Activated CD4-positive, alpha-beta T cell treated with anti-CD3 and anti-CD28 coated beads for 4 hours (primary cell): ENCODE measurements around the gene LTA4H.
A peak's percentile ranks its signal among the peaks of the same experiment; 100 is the strongest.

Experiments
- DNase-seq, 2 donors: peaks; one replicate each; pipeline ENCODE4 v3.0.0-alpha.2; 2020

The LTA4H gene

DNA sequence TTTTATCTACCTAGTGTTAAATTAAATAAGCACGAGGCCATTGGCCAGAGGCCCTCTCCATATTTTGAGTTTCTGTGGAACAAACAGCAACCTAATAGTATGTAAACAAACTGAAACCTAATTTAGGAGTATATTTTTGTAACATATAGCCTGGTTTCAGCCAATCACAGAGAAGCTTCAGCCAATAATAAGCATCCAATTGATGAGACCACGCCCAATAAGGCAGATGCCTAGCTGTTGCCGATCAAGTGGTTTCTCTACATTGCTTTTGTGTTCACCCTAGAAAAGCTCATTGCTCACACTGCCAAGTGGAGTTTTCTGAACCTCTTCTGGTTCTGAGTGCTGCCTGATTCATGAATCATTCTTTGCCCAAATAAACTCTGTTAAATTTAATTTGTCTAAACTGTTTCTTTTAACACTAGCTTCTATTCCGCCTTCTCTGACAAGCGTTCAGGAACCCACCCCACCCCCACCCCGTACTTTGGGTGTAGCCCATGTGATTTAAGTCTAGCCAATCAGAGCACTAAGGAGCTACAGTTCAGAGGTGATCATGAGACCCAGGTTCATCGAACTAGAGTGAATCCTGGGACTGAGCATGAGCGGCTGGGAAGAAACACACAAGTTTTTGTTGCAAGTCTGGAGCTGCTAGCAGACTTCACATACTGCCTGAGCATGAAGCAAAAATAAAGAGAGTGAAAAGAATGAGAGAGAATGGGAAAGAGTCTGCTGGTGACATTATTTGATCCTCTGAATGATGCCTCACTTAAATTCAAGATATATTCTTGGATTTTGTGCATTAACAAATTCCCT is 21.5 kb upstream of the LTA4H start:
- no peak for DNase-seq

DNA sequence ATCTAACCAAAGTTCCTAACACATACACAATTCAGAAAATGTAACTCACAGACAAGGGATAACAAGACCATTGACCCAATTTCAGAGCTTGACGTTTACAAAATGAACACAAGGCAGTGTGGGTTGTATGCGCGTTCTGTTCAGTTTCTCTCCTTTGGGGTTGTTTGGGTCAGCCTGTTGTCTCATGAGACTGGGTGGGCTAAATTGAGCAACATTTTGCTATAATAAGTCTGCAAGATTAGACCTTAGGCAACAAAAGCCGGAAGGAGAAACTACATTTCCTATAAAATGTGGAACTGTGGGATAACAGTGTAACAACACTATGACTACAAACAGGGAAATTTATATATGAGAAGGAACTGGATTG is 18.8 kb upstream of the LTA4H start:
- no peak for DNase-seq

DNA sequence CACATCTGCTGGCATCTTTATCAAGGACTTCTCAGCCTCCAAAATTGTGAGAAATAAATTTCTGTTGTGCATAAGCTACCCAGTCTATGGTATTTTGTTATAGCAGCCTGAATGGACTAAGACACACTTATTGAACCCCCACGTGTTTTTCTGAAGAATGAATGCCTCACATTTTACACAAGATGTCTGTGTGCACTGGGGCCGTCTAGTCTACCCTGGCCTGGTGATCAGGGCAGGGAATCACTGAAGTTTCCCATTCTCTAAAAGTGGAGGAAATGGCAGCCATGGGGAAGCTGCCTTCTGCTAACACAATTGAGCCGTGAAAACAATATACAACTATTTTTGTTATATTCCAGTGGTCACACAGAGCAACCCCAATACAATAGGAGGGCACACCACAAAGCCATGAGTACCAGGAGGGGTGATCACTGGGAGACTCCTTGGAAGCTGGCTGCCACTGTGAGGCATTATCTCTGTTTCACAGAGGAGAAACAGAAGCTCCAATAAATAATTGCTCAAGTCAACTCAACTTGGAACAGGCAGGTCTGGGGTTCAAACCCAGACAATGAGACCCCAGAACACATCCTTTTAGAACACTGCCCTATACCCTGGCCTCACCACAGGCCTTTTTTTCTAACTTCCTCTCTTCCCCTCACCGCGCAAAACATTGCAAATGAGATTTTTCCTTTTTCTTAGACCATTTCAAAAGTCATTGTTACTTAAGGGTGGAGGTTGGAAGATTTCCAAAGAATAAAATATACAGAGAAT is 18.3 kb upstream of the LTA4H start:
- no peak for DNase-seq

DNA sequence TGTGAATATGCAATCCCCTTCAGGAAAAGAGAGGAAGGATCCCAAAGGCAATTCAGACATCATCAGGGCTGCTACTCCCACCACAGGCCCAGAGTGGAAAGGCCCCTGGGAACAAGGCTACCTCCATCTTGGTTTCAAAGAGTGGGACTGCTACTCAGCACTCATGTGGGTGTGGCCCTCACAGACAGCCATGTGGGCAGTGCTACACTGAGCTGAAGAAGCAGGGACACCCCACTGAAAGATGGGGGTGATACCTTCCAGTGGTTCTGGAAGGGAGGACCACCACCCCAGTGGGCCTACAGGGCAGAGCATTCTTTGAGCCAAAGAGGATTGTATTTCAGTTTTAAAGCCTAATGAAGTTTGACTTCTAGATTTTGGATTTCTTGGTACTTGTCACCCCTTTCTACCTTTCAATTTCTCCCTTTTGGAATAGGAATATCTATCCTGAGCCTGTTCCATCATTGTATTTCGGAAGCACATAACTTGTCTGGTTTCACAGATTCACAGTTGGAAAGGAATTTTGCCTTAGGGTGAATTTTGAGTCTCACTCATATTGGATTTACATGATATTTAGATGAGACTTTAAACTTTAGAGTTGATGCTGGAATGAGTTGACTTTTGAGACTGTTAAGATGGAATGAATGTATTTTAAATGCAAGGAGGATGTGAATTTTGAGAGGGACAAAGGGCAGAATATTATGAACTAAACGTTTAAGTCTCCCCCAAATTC is 16.5 kb upstream of the LTA4H start:
- DNase-seq: no peak

DNA sequence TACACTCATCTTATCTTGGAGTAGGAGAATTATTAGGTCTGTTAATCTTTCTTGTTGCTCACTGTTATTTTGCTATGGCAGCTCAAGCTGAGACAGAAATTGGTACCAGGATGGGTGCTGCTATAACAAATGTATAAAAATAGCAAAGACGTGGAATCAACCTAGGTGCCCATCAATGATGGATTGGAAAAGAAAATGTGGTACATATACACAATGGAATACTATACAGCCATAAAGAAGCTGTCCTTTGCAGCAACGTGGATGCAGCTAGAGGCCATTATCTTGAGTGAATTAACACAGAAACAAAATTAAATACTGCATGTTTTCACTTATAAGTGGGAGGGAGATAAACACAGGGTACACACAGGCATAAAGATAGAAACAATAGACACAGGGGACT is 14.8 kb upstream of the LTA4H start:
- no peak for DNase-seq

DNA sequence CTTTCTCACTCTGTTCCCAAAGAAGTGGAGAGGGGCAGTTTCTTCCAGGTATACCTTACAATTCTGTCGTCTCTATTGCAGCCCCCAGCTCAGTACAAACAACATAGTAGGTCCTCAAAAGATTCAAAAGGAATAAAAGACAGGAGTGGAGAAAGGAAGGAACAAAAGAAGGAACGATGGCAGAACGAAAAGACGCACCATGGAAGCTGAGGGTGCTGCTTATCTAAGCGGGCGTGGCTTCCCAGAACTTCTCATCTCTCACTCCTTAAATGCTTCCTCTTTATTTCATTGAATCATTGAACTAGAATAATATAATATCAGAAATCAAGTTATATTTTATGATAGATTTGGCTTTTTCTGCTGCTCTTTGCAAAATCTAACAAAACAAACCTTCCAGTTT is 13.7 kb upstream of the LTA4H start:
- no peak for DNase-seq

DNA sequence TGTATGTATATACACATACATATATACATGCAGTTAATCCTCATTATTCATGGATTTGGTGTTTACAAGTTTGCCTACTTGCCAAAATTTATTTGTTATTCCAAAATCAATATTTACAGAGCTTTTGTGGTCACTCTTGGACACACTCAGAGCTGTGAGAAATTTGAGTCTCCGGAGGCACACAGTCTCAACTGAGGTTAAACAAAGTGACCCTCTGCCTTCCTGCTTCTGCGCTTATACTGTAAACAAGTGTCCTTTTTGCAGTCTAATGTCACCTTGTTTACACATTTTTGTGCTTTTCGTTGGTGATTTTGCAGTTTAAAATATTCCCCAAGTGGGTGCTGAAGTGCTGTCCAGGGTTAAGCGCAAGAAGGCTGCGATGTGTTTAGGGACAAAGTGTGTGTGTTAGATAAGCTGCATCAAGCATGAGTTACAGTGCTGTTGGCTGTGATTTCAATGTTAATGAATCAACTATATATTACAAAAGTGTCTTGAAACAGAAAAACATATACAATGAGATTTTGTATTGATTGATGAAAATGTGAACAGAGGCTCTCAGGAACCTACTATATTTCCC is 13.1 kb upstream of the LTA4H start:
- DNase-seq: no peak

DNA sequence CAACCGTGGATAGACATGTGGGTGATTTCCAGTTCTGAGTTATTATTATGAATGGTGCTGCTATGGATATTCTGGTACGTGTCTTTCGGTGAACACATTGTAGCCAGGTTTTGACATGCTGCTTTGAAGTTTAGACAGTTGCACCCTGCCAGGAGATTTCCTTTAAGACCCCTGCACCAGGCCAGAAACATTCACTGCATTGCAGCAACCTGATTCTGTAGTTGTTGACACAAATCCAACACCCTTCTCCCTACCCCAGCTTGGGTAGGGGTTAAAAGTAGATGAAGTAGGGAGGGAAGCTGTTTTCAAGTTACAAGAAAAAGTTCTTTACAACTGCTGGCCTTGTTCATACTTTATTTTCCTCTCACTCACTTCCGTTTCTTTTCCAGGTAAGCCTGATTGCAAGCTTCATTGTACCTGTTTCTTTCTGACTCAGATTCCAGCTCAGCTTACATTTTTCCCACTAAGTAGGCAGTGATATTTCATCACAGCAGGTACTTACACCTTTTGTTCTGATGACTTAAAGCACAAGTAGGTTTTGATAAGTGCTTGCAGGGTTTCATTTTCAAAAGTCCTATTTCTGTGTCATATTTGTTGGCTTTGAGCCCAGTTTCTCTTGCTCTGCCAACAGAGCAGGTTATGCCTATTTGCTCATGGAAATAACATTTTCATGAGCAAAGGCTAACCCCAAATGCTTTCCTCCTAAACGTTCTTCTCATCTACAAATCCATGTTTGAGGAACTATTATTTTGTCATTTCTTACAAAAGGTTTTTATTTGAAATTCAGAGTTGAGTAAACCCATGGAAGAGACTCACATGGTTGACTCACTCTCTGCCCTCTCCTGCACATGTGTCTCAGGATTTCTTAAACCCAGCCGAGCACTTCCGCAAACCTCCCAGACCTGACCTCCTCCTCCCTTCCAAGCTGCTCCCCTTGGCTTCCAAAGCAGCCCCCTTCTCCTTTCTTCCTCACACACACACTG is 12.1 kb upstream of the LTA4H start:
- DNase-seq: peak; percentile 30 to 44

DNA sequence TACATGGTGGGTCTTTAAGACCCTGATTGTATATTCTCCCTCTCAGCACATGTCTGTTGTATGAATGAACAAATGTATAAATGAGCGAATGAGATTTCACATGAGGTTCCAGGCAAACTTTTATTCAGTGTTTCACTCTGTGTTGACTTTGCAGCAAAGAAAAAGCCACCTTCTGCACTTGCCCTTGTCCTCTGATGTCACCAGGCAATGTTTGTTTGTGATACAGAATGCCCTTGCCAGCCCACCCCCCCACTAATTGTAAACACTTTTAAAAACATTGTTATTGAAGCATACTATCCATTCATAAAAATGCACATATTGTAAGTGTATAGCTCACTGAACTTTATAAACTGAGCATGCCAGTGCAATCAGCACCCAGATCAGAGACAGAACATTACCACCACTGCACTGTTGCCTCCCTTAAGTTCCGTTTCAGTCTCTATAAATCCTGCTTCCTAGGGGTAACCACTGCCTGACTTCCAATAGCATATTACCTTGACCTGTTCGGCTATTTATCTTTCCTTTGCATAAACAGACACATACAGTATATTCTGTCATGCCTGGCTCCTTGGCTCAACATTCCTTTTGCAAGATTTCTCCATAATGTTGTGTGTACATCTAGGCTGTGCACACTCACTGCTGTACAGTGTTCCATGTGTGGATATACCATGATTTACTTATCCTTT is 11.3 kb upstream of the LTA4H start:
- DNase-seq: no peak

DNA sequence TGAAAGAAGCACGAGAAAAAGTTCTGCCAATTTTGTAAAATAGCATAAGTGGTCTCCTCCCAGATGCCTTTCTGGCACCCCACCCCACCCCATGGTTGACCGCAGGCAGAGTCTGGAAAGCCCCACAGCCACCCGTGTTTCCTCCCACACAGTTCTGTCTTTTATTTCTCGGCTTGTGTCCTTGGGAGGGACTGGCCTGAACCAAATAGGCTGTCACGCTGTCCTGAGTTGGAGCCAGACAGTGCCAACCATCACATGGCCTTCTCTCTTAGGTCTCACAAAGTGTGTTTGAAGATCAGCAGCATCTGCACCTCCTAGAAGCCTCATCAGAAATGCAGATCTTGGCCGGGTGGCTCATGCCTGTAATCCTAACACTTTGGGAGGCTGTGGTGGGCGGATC is 10.2 kb upstream of the LTA4H start:
- peak in 1 of 2 donors; percentile 20 for DNase-seq

DNA sequence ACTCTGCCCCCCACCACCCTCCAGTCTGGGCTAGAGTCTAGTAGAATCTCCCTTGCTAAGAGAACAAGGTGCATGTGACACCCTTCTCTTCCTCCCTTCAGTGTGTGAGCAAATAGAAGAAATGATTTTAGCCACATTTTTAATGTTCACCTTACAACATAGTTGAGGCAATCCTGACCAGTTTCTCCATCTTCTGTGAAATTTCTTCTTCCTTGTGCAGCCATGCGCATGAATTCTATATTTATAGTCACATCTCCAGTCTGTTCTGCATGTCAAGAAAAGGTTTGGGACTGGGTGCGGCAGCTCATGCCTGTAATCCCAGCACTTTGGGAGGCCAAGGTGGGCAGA is 9.5 kb upstream of the LTA4H start:
- DNase-seq: no peak

DNA sequence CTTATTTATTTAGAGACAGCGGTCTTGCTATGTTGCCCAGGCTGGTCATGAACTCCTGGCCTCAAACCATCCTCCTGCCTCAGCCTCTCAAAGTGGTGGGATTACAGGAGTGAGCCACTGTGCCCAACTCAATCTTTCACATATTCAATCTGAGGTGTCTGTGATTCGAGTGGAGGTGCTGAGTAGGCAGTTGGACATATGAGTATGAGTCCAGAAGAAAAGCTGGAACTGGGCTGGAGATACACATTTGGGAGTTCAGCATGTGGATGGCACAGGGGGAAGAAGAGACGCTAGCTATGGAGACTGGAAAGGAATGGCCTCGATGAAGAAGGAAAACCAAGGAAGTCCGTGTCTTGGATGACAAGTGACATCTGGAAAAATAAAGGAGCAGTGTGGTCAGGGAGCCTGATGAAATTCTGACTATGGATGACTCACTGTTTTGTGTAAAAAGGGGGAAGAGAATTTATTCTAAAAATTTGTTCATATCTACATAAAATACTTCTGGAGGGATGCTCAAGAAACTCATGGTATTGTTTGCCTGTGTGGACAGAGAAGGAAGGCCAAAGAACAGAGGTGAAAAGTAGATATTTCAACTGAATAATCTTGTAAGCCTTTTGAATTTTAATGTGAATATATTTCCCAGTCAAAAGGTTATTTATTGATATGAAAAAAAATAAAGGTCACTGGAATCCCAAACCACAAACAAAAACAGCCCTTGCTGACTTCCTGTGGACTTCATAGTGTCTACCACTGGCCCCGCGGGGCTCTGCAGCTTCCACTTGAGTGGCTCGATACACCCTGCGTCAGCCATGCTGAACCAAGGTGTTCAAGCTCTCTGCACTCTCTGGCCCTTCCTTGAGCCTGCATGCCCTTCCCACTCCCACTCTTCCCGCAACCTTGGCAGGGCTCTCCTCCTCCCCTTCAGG is 8.9 kb upstream of the LTA4H start:
- no peak for DNase-seq

DNA sequence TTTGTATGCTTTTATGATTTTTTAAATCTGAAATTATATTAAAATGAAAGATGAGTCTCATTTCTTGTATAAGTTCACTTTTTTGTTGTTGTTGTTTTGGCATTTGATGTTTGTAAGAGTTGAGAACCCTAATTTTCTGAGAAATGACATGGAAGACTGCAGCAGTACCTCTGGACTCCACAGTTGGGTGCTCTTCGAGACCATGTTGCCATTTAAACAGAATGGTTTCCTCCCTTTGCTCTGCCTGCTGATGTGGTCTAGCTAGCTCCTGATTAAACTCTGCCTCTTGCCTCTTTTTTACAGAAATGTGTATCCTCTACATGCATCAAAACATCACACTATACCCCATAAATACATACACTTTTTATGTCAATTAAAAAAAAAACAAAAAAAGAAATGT is 5.8 kb upstream of the LTA4H start:
- DNase-seq: no peak

DNA sequence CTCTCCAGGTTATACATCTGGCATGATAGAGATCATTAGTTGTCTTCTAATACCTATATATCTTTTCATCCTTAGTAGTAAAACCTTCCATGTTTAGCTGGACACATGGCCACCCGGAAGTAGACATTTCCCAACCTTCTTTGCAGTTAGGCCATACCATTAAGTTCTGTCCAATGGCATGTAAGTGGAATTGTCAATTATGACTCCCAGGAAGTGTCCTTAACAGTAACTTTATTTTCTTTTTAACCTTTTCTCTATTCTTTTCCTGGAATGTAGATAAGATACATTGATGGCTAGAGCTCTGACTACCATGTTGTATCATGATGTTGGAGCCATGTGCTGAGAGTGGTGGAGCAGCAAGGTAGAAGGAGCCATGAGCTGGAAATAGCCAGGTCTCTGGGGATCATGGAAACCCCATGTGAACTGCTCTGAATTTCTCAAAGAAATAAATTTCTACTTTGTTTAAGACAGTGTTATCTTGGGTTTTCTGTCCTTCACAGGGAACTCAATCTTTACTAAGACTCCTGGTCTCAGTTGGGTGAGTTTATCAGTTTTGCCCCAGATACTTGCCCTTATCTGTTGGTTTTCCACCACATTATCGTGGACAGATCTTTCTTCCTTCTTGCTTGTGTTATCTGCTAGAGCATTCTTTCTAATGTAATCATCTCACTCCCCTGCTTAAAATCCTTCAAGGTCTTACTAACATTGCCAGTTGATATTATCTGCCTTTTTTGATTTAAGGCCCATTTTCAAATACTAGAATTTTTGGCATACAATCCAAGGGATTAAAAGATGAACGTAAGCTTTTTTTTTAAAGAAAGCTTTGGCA is 5.1 kb upstream of the LTA4H start:
- no peak for DNase-seq

DNA sequence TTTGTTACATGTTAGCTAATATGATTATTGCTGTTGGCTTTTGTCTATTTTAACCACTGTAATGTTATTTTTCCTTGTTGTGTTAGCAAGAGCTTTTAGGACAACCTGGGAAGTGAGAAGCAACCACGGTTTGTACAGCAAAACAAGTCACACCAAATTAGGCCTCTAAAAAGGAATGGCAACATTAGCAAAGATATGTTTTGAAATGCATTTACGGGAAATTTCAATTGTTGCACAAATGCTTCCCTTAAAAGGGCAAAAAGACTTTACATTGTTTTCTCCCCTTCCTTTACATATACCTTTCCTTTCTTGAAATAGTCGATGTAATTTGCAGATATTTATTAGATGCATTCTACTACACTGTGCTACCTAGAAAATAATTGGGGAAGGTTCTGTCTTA is 4.1 kb upstream of the LTA4H start:
- DNase-seq: no peak

DNA sequence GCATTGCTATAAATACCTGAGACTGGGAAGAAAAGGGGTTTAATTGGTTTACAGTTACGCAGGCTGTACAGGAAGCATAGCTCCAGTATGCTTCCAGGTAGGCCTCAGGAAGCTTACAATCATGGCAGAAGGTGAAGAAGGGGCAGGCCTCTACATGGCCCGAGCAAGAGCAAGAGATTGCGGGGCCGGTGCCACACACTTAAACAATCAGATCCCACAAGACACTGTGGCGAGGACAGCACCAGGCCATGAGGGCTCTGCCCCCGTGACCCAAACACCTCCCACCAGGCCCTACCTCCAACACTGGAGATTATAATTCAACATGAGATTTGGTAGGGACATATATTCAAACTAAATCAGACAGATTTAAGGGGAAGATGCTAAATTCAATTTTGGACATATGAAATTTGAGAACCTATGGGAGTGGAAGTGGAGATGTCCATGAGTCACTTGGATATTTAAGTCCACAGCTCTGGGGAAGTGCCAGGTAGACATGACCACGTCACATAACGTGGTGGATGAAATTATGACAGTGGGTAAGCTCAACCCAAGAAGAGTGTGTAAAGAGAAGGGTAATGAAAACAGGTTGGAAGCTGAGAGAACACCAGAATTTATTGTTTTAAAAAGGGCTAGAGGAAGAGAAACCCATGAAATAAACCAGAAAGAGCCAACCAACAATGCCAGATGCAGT is 1.5 kb upstream of the LTA4H start:
- no peak for DNase-seq

DNA sequence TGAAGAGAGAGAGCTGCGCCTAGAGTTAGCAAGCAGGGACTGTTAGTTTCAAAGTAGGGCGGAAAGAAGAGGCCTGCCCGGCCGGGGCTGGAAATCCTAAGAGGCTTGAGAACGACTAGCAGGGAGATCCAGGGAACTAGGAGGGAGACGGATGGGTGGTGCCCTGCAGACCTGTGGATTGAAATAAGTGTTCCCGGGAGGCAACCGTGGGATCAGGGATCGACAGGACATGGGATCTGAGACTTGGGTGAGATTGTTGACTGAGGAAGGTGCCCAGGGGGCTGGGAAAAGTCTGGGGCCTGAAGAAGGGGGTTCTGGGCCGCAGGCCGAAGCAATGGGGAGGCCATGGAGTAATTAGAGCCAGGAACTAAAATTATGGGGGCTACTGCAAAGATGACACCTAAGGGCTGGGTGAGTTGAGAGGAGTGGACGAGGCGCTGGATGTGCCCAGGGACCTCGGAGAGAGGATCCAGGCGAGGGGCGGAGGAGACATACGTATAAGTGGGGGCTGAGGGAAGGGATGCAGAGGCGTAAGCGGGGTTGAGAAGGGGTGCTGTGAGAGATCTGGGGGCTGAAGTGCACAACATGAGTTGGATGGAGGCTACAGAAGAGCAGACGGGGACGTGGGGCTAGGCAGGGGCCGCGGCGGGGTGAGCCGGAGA is 635 bp downstream of the LTA4H start:
- DNase-seq: peak in 1 of 2 donors; percentile 3
